HG03378 (cell line): ENCODE results near the gene EGFL7.
"Not testable (repeated sequence)": the region's sequence is repeated elsewhere in the genome, so short reads cannot be mapped to it uniquely, and the experiment has no call there.

Experiments used
- ATAC-seq: cut with Tn5 transposase; IDR thresholded peaks from one replicate; pipeline ENCODE4 v1.9.1; 2021; ENCODE audit warnings: mild to moderate bottlenecking, moderate library complexity; ENCODE audit not compliant: unreplicated experiment

Gene EGFL7

GRCh38 chr9:136624184-136624951 lies 38.3 kb upstream of the EGFL7 start:
- ATAC-seq = no peak

- ATAC-seq = no peak
Observed at GRCh38 chr9:136625101-136626065, 37.3 kb upstream of the EGFL7 start.

- ATAC-seq = no peak
Observed at GRCh38 chr9:136626066-136626725, 36.5 kb upstream of the EGFL7 start.

- ATAC-seq = no peak
Observed at GRCh38 chr9:136626740-136627642, 35.7 kb upstream of the EGFL7 start.

- ATAC-seq = no peak
Observed at GRCh38 chr9:136627703-136628102, 35.0 kb upstream of the EGFL7 start.

GRCh38 chr9:136628268-136628667 lies 34.4 kb upstream of the EGFL7 start:
- ATAC-seq = no peak

- ATAC-seq = no peak
Observed at GRCh38 chr9:136629001-136629878, 33.5 kb upstream of the EGFL7 start.

- no peak for ATAC-seq
Observed at GRCh38 chr9:136629879-136630661, 32.6 kb upstream of the EGFL7 start.

- no peak for ATAC-seq
Observed at GRCh38 chr9:136630662-136630992, 32.1 kb upstream of the EGFL7 start.

- no peak for ATAC-seq
Observed at GRCh38 chr9:136631038-136632000, 31.4 kb upstream of the EGFL7 start.

GRCh38 chr9:136632072-136632471 lies 30.6 kb upstream of the EGFL7 start:
- ATAC-seq = not testable (repeated sequence)

GRCh38 chr9:136632491-136633106 lies 30.1 kb upstream of the EGFL7 start:
- not testable (repeated sequence) for ATAC-seq

GRCh38 chr9:136634904-136635303 lies 27.8 kb upstream of the EGFL7 start:
- ATAC-seq = no peak

- no peak for ATAC-seq
Observed at GRCh38 chr9:136640171-136641111, 22.3 kb upstream of the EGFL7 start.

GRCh38 chr9:136642439-136642921 lies 20.2 kb upstream of the EGFL7 start:
- no peak for ATAC-seq
